Common myeloid progenitor, CD34-positive (primary cell): ENCODE results near the gene C2orf81.
A peak's percentile ranks its signal among the peaks of the same experiment; 100 is the strongest.
"Not testable (repeated sequence)": the region's sequence is repeated elsewhere in the genome, so short reads cannot be mapped to it uniquely, and the experiment has no call there.

ENCODE experiments used
- CTCF ChIA-PET: fragments of 350-600 bp; sonication (Branson Sonifier 250); formaldehyde crosslinking; loops from one replicate; lab custom pipeline; 2021; ENCODE audit warnings: antibody characterized with exemption; lab: Charles Lee
- POLR2A ChIA-PET: fragments of 350-600 bp; sonication (Branson Sonifier 250); formaldehyde crosslinking; loops from one replicate; lab custom pipeline; 2021; ENCODE audit warnings: antibody characterized with exemption; lab: Charles Lee
- DNase-seq, 3 donors: peaks; one replicate each; pipeline versions ENCODE4 v3.0.0 to v3.0.0-alpha.2; 2013
- H3K27ac ChIP-seq, 2 experiments: 1 replicate in 1 of 2; 2 replicates in 1 of 2; pipeline ENCODE4 v1.7.0; 2013; ENCODE audit warnings: inconsistent platforms in 2 of 2, low read length in 2 of 2, mild to moderate bottlenecking in 2 of 2, low read depth in 1 of 2, moderate library complexity in 1 of 2; ENCODE audit not compliant: severe bottlenecking in 2 of 2, insufficient read depth in 1 of 2, poor library complexity in 1 of 2
- H3K27me3 ChIP-seq, 5 experiments: replicated peaks in 2 of 5; 1 replicate in 3 of 5; 2 replicates in 2 of 5; pipeline versions ENCODE4 v1.6.1 to v1.7.0; 2013; ENCODE audit warnings: low read length in 4 of 5, mild to moderate bottlenecking in 2 of 5, moderate library complexity in 2 of 5, inconsistent platforms in 1 of 5; ENCODE audit not compliant: insufficient read depth in 5 of 5, control insufficient read depth in 4 of 5
- H3K36me3 ChIP-seq, 4 experiments: 1 replicate in 2 of 4; 2 replicates in 2 of 4; pipeline versions ENCODE4 v1.6.1 to v1.7.0; 2013; ENCODE audit warnings: low read length in 3 of 4, control low read depth in 1 of 4, mild to moderate bottlenecking in 1 of 4; ENCODE audit not compliant: control insufficient read depth in 4 of 4, insufficient read depth in 4 of 4
- H3K4me1 ChIP-seq, 4 experiments: 1 replicate in 3 of 4; 2 replicates in 1 of 4; pipeline versions ENCODE4 v1.6.1 to v1.7.1; 2013; ENCODE audit warnings: low read length in 3 of 4, mild to moderate bottlenecking in 3 of 4, control low read depth in 1 of 4, inconsistent platforms in 1 of 4, moderate library complexity in 1 of 4; ENCODE audit not compliant: control insufficient read depth in 4 of 4, insufficient read depth in 4 of 4; ENCODE audit errors: control extremely low read depth in 1 of 4
- H3K4me3 ChIP-seq, 7 experiments: 1 replicate in 4 of 7; 2 replicates in 3 of 7; pipeline versions ENCODE4 v1.5.1 to v1.7.0; 2013; ENCODE audit warnings: mild to moderate bottlenecking in 7 of 7, low read length in 6 of 7, moderate library complexity in 6 of 7, inconsistent platforms in 2 of 7, low read depth in 2 of 7, control low read depth in 1 of 7; ENCODE audit not compliant: insufficient read depth in 4 of 7, control insufficient read depth in 1 of 7; ENCODE audit errors: extremely low read depth in 1 of 7
- H3K9me3 ChIP-seq, 5 experiments: 1 replicate in 4 of 5; 2 replicates in 1 of 5; pipeline versions ENCODE4 v1.6.1 to v1.7.1; 2013; ENCODE audit warnings: low read length in 4 of 5, mild to moderate bottlenecking in 2 of 5, inconsistent platforms in 1 of 5, low read depth in 1 of 5, moderate library complexity in 1 of 5; ENCODE audit not compliant: control insufficient read depth in 4 of 5, insufficient read depth in 2 of 5; ENCODE audit errors: control extremely low read depth in 1 of 5
- WGBS: methylation state at CpG from one replicate; pipeline ENCODE4 v1.1.5; 2013; ENCODE audit not compliant: insufficient coverage; 5-methylcytosine and 5-hydroxymethylcytosine counted together

The C2orf81 gene

GRCh38 chr2:74423231-74424095 lies 2.0 kb upstream of the C2orf81 start:
- ChIA-PET POLR2A (no interaction called here), CTCF (interaction anchor here (0.9 to 1.3 kb wide), 4 partner anchors 16 to 41 kb away, joined by 3 read pairs; no protein-coding TSS in a partner anchor)
- no peak for DNase-seq
- Histone ChIP-seq H3K9me3 (no peaks in the 10 kb centered on the region), H3K4me1 (peaks cover 0 to 19% (median 13%) of the 10 kb centered on the region in 4 experiments), H3K4me3 (no peak overlapping the region), H3K27ac (no peak overlapping the region), H3K36me3 (peaks cover 0 to 40% (median 22%) of the 10 kb centered on the region in 4 experiments), H3K27me3 (no peaks in the 10 kb centered on the region)
- 88% methylated on average over 4 of the region's 9 CpGs for WGBS

DNA sequence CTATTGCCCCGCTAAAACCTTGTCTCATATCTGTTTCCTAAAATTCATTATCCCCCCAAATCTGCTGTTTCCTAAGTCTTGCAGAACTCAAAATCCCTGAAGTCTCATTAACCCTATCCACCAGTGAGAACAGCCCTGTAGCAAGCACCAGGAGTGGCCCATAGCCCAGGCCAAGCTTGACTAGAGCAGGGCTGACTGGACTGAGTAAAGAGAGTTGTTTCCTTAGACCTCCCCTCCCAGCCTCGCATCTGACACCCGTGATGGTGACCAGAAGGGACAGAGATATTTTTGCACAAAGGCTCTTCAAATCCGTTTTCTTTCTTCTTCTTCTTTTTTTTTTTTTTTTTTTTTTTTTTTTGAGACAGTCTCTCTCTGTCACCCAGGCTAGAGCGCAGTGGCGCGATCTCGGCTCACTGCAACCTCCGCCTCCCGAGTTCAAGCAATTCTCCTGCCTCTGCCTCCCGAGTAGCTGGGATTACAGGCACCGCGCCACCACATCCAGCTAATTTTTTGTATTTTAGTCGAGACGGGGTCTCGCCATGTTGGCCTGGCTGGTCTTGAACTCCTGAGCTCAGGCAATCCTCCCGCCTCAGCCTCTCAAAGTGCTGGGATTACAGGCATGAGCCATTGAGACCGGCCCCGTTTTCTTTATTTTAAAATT lies 846 bp downstream of the C2orf81 start:
- DNase-seq, H3K27me3 ChIP-seq, H3K9me3 ChIP-seq: not testable (repeated sequence)
- Histone ChIP-seq H3K4me3 (peak overlapping the region in 5 of 7 experiments; percentile 68 to 92 (median 83)), H3K27ac (peak overlapping the region in 1 of 2 experiments; percentile 80), H3K36me3 (peaks cover 0 to 11% (median 6%) of the 10 kb centered on the region in 4 experiments), H3K4me1 (peaks cover 0 to 20% (median 18%) of the 10 kb centered on the region in 4 experiments)
- ChIA-PET POLR2A (interaction anchor here (0.7 to 1.7 kb wide), 2 partner anchors 37 to 168 kb away, joined by 4 to 6 read pairs; partner anchors contain the start of gene WBP1), CTCF (interaction anchor here (0.7 to 1.3 kb wide), 6 partner anchors 11 to 36 kb away, joined by 3 to 4 read pairs (median 3); partner anchors contain the start of gene INO80B)
- 82% methylated on average over 17 of the region's 19 CpGs for WGBS

DNA sequence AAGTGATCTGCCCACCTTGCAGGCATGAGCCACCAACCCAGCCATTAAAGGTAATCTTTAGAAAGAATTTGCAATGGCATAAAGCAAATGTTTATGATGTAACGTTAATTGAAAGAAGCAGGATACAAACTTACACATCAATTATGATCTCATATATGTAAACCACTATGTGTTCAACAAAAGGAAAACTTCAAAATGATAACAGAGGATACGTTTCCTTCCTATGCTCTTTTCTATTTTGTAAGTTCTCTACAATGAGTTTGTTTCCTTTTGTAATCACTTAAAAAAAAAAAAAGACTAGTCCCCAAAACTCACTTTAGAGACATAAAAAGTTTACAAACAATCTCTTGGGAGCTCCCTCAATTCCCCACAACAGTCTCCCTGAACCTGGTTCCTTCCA lies 1.4 kb downstream of the C2orf81 start:
- WGBS = no CpG with 5 or more reads among the region's 2 CpGs
- Histone ChIP-seq H3K4me3 (no peak overlapping the region), H3K9me3 (no peaks in the 10 kb centered on the region), H3K4me1 (peaks cover 0 to 26% (median 24%) of the 10 kb centered on the region in 4 experiments), H3K27ac (no peak overlapping the region), H3K27me3 (peaks cover 0 to 7% (median 0%) of the 10 kb centered on the region in 5 experiments), H3K36me3 (peaks cover 0 to 6% (median 2%) of the 10 kb centered on the region in 4 experiments)
- ChIA-PET POLR2A (no interaction called here), CTCF (interaction anchor here (1.2 kb wide), 1 partner anchor 12 kb away, joined by 3 read pairs; no protein-coding TSS in a partner anchor)
- no peak for DNase-seq

GRCh38 chr2:74419345-74419744 lies 2.1 kb downstream of the C2orf81 start:
- Histone ChIP-seq H3K36me3 (no peaks in the 10 kb centered on the region), H3K27ac (no peak overlapping the region), H3K4me1 (peaks cover 0 to 32% (median 29%) of the 10 kb centered on the region in 4 experiments), H3K4me3 (no peak overlapping the region), H3K9me3 (no peaks in the 10 kb centered on the region), H3K27me3 (peaks cover 0 to 7% (median 0%) of the 10 kb centered on the region in 5 experiments)
- WGBS = no CpG with 5 or more reads among the region's 1 CpG
- ChIA-PET CTCF (interaction anchor here (1.7 kb wide), 1 partner anchor 21 kb away, joined by 4 read pairs; no protein-coding TSS in a partner anchor), POLR2A (no interaction called here)
- no peak for DNase-seq

- ChIA-PET CTCF (interaction anchor here (1.7 kb wide), 1 partner anchor 22 kb away, joined by 4 read pairs; no protein-coding TSS in a partner anchor), POLR2A (interaction anchor here (0.6 kb wide), 1 partner anchor 8 kb away, joined by 5 read pairs; no protein-coding TSS in a partner anchor)
- Histone ChIP-seq H3K4me3 (no peak overlapping the region), H3K27me3 (peaks cover 0 to 7% (median 0%) of the 10 kb centered on the region in 5 experiments), H3K4me1 (peaks cover 0 to 43% (median 38%) of the 10 kb centered on the region in 4 experiments), H3K36me3 (no peaks in the 10 kb centered on the region), H3K9me3 (no peaks in the 10 kb centered on the region), H3K27ac (no peak overlapping the region)
- over 99% methylated on average over 16 of the region's 27 CpGs for WGBS
- no peak for DNase-seq
These were observed 3.1 kb downstream of the C2orf81 start for GRCh38 chr2:74418312-74418711.

- Histone ChIP-seq H3K4me1 (peaks cover 0 to 47% (median 40%) of the 10 kb centered on the region in 4 experiments), H3K9me3 (no peaks in the 10 kb centered on the region), H3K4me3 (no peak overlapping the region), H3K36me3 (no peaks in the 10 kb centered on the region), H3K27me3 (peaks cover 0 to 7% (median 0%) of the 10 kb centered on the region in 5 experiments), H3K27ac (no peak overlapping the region)
- DNase-seq = no peak
- POLR2A ChIA-PET = no interaction called here
- WGBS = 90% methylated on average over 4 of the region's 6 CpGs
- CTCF ChIA-PET = interaction anchor here (1.7 kb wide), 1 partner anchor 22 kb away, joined by 4 read pairs; no protein-coding TSS in a partner anchor
These were observed 3.7 kb downstream of the C2orf81 start for GRCh38 chr2:74417763-74418162.
